DND-41 (cell line): ENCODE data around the gene RHOU.

Source experiments
- ATAC-seq: fragments of 200-7000 bp; cut with Tn5 transposase; 3 replicates; pipeline ENCODE4 v1.9.1; 2021; ENCODE audit warnings: low read depth; ENCODE audit not compliant: insufficient read depth
- DNase-seq: peaks from one replicate; pipeline ENCODE4 v3.0.0-alpha.2; 2020
- H2AFZ ChIP-seq: 2 replicates; pipeline ENCODE4 v1.6.0; 2012; ENCODE audit warnings: low read depth, low read length
- H3K27ac ChIP-seq: 2 replicates; pipeline ENCODE4 v1.5.1; 2012; ENCODE audit warnings: low read length, inconsistent platforms
- H3K27me3 ChIP-seq: fragments of 200-600 bp; sonication (generic); 2 replicates; pipeline ENCODE4 v1.6.0; 2012; ENCODE audit warnings: low read length, mild to moderate bottlenecking, inconsistent platforms; ENCODE audit not compliant: insufficient read depth, poor library complexity
- H3K36me3 ChIP-seq: 2 replicates; pipeline ENCODE4 v1.5.1; 2012; ENCODE audit warnings: low read length, inconsistent platforms; ENCODE audit not compliant: insufficient read depth
- H3K4me1 ChIP-seq: 2 replicates; pipeline ENCODE4 v1.5.1; 2012; ENCODE audit warnings: mild to moderate bottlenecking, low read length; ENCODE audit not compliant: insufficient read depth
- H3K4me2 ChIP-seq: 2 replicates; pipeline ENCODE4 v1.6.0; 2012; ENCODE audit warnings: mild to moderate bottlenecking, moderate library complexity, low read length, inconsistent platforms; ENCODE audit not compliant: insufficient read depth
- H3K4me3 ChIP-seq, 2 experiments: fragments of 200-600 bp in 1 of 2; shearing (Covaris generic) in 1 of 2; 2 replicates each; pipeline ENCODE4 v1.5.1; 2012 to 2016; ENCODE audit warnings: inconsistent platforms in 2 of 2, low read length in 2 of 2, mild to moderate bottlenecking in 2 of 2, low read depth in 1 of 2, moderate library complexity in 1 of 2
- H3K79me2 ChIP-seq: 2 replicates; pipeline ENCODE4 v1.6.0; 2012; ENCODE audit warnings: low read length, inconsistent platforms; ENCODE audit not compliant: insufficient read depth
- H3K9ac ChIP-seq: 2 replicates; pipeline ENCODE4 v1.6.0; 2012; ENCODE audit warnings: low read depth, mild to moderate bottlenecking, inconsistent platforms, low read length, moderate library complexity
- H3K9me3 ChIP-seq: 2 replicates; pipeline ENCODE4 v1.5.1; 2012; ENCODE audit warnings: low read length, moderate library complexity, mild to moderate bottlenecking, inconsistent platforms; ENCODE audit not compliant: insufficient read depth, severe bottlenecking
- H4K20me1 ChIP-seq: 2 replicates; pipeline ENCODE4 v1.6.0; 2012; ENCODE audit warnings: low read length; ENCODE audit not compliant: insufficient read depth
- CTCF ChIP-seq: IDR thresholded peaks from 2 replicates; pipeline ENCODE4 v1.5.1; 2012; ENCODE audit warnings: borderline replicate concordance, low read length, moderate library complexity, mild to moderate bottlenecking; ENCODE audit not compliant: poor library complexity, severe bottlenecking; ENCODE audit errors: extremely low read depth
- EZH2 ChIP-seq: IDR thresholded peaks from 3 replicates; pipeline ENCODE4 v1.6.1; 2012; ENCODE audit warnings: borderline replicate concordance, low read depth, mild to moderate bottlenecking, moderate library complexity, low read length, inconsistent platforms; ENCODE audit not compliant: severe bottlenecking

Gene RHOU

GRCh38 chr1:228763561-228763960 is 28.3 kb downstream of the RHOU start:
- H3K79me2 ChIP-seq = no peaks in the 10 kb centered on the region
- no peak for DNase-seq
- H3K9ac ChIP-seq = no peak overlapping the region
- H3K9me3 ChIP-seq = no peaks in the 10 kb centered on the region
- no peaks in the 10 kb centered on the region for H3K36me3 ChIP-seq
- H3K4me3 ChIP-seq = no peak overlapping the region
- no peak overlapping the region for H3K4me2 ChIP-seq
- ATAC-seq = no peak
- no peak overlapping the region for H2AFZ ChIP-seq
- no peaks in the 10 kb centered on the region for H4K20me1 ChIP-seq
- H3K27me3 ChIP-seq = peaks cover 48% of the 10 kb centered on the region
- H3K27ac ChIP-seq = no peak overlapping the region
- TF ChIP-seq EZH2 = no peak
- TF ChIP-seq CTCF = no peak
- no peaks in the 10 kb centered on the region for H3K4me1 ChIP-seq

GRCh38 chr1:228765168-228765946 is 30.1 kb downstream of the RHOU start:
- ATAC-seq = no peak
- no peaks in the 10 kb centered on the region for H3K9me3 ChIP-seq
- no peak for DNase-seq
- no peak overlapping the region for H3K4me3 ChIP-seq
- TF ChIP-seq CTCF = no peak
- TF ChIP-seq EZH2 = no peak
- H3K4me2 ChIP-seq = no peak overlapping the region
- H3K27ac ChIP-seq = no peak overlapping the region
- no peaks in the 10 kb centered on the region for H3K36me3 ChIP-seq
- H4K20me1 ChIP-seq = peaks cover 3% of the 10 kb centered on the region; the same call in 1 of the 2 replicates
- H3K9ac ChIP-seq = no peak overlapping the region
- no peaks in the 10 kb centered on the region for H3K79me2 ChIP-seq
- no peak overlapping the region for H2AFZ ChIP-seq
- no peaks in the 10 kb centered on the region for H3K4me1 ChIP-seq
- H3K27me3 ChIP-seq = peaks cover 42% of the 10 kb centered on the region

- ATAC-seq (no peak), DNase-seq (no peak)
- no peak overlapping the region for H3K4me2 ChIP-seq
- no peak overlapping the region for H3K27ac ChIP-seq
- no peaks in the 10 kb centered on the region for H3K36me3 ChIP-seq
- H3K4me1 ChIP-seq = no peaks in the 10 kb centered on the region
- H3K4me3 ChIP-seq = no peak overlapping the region
- no peak overlapping the region for H3K9ac ChIP-seq
- no peak overlapping the region for H2AFZ ChIP-seq
- TF ChIP-seq EZH2 = no peak
- no peak for TF ChIP-seq CTCF
- H3K79me2 ChIP-seq = no peaks in the 10 kb centered on the region
- H3K9me3 ChIP-seq = no peaks in the 10 kb centered on the region
- H4K20me1 ChIP-seq = peaks cover 3% of the 10 kb centered on the region; the same call in 1 of the 2 replicates
- H3K27me3 ChIP-seq = peaks cover 44% of the 10 kb centered on the region
Observed at GRCh38 chr1:228766788-228767187, 31.5 kb downstream of the RHOU start.
